GM10847 (cell line): ENCODE data around the gene ANO2.

Experiments
- POLR2A ChIP-seq: IDR thresholded peaks from 2 replicates; pipeline ENCODE4 v1.6.1; 2011; ENCODE audit not compliant: insufficient read length; ENCODE audit errors: extremely low read depth

ANO2 gene

DNA sequence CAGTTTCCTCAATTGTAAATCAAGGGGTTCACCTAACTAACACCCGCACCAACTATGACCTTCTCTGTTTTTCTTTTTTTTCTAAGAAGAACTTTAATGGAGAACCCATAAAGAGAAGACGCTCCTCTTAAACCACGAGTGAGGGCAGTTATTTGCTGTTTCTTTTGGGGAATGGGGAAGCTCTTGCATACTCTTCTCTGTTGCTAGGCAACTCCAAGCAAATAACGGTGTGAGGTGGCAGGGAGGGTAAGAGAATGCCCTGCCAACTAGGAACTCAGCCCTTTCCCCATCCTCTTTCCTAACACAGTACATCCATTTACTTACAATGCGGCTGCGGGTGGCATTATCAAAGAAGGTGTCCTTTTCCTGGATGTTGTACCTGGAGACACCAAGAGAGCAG, 114.9 kb downstream of the ANO2 start:
- no peak for TF ChIP-seq POLR2A

DNA sequence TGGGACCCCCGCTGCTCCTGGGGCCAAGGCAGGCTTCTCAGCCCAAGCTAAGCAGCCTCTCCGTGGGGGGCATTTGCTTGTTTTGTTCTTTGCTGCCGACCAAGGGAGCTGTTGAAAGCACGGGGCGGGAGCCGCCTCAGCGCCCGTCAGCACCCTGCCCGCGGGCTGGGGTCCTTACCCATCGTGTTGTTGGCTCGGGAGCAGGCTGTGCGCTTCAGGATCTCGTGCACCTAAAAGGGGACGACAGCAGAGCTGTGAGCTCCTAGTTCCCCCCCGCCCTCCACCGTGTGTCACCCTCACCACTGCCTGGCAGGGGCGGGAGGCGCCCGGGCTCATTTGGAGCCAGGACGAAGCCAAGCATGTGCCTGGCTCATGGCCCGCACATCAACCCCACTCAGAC, 117.5 kb downstream of the ANO2 start:
- TF ChIP-seq POLR2A = no peak

DNA sequence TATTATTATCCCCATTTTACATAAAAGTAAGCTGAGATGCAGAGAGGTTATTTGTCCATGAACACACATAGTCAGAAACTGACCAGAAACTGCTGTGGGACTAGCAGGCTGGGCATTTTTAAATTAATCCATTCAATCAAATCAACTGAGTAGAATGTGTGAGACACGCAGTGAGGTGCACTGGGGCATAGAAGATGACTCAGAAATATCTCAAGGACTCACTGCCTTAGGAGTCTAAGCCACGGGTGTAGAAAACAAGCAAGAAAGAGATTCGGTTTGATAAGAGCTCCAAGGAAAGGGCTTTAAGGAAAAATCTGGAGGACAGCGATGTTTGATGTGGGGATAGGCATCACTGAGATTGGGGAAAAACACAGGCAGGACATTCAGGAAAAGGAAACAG, 127.8 kb downstream of the ANO2 start:
- TF ChIP-seq POLR2A = no peak

DNA sequence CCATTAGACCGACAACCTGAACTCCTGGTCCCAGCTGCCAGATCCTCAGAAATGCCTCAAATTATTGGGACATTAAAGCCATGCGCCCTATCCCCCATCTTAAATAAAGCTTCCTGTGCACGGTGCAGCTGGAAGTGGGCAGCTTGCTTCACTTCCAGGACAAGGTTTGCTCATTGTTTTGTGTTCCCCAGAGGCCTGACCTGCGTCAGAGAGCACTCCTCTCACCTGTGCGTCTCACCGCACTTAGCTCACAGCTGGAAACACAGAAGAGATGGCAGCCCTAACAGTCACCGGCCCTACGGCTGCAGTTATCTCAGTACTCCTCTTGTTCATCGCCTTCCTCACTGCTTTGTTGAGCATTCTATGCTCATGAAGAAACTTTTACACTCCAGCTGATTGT, 135.5 kb downstream of the ANO2 start:
- TF ChIP-seq POLR2A = no peak

DNA sequence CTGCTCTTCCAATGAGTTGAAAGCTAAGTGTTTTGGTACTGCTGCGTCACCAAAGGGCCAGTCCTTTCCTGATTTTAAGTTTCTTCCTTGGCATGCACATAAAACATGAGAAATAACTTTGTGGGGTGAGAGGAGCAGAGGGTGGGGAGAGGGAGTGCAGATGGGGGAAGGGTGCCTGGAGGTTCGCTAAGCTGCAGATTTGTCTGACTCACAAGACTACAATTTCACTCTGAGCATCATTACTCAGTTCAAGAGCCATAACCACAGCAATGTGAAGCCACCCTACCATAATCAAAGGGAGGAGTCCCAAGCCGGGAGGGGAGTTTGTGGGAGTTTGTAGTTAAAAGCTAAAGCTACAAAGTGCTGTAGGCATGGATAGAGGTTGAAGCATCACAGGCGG, 136.1 kb downstream of the ANO2 start:
- TF ChIP-seq POLR2A = no peak

DNA sequence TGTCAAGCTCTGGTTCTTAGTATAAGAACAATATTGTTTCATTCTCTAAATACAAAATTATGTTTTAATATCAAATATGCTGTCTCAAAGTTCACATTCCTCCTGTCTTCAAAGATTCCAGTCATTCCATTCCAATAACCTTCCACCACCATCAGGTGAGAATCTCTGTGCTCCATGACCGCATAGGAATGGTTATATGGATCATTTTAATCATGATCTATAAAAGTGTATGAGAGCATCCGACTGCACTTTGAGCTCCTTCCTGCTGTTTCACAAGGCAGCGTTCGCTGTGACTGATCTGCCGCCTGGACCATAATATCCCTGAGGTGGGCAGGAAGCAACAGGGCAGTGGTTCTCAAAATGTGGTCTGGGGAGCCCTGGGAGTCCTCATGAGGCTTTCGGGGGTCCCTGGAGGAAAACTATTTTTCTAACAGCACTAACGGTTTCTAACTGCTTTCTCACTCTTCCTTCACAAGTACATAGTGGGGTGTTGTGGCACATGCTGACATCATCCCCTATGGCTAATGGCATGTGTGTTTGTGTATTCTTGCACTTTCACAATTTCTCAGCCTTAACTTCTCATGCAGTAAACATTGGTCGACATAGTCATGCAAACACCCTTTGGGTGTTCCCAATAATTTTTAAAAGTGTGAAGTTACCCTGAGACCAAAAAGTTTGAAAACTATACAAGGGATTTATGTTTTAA, 137.4 kb downstream of the ANO2 start:
- no peak for TF ChIP-seq POLR2A

DNA sequence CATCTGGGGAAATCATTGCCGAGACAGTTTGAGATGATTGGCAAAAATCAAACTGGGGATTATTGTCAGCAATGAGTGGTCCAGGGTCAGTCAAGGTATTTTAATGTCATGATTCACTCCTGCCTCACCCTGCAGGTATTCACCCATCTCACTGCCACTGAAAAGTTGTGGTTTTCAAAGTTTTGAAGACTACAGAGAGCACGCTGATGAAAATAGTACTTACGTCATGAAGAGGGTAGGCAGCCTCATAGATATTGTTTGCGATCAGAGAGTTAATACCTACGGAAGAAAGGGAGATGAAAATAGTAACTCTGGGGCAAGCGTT, 138.0 kb downstream of the ANO2 start:
- no peak for TF ChIP-seq POLR2A

DNA sequence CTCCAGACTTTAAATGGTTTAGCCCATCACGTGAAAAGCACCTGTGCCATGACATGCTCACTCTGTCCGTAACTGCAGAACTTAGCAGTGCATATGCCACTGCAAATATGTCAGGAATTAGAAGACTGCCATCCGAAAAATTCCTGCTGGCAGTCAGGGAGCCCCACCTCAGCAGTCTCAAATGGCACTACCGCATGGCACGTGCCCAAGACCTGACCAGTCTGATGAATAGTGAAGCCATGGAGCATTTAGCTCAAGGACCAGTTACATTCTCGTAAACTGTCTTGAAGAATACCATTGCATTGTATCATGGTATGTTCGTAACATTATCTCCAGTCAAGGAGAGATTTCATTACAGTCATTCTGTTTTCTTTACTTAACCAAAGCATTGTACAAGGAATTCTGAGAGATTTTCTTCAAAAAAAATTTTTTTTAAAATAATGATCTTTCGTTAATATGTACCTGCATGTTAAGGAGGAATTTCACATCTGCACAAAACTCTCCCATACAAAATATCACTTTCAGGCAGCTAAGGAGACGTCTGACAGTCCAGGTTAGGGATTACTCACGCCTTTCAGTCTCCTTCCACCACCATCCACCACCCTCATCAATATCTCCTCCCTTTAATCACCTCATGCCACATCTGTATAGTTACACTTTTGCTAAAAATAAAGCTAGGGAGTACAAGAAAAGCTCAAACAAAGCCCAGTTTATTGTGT, 138.5 kb downstream of the ANO2 start:
- TF ChIP-seq POLR2A = no peak

DNA sequence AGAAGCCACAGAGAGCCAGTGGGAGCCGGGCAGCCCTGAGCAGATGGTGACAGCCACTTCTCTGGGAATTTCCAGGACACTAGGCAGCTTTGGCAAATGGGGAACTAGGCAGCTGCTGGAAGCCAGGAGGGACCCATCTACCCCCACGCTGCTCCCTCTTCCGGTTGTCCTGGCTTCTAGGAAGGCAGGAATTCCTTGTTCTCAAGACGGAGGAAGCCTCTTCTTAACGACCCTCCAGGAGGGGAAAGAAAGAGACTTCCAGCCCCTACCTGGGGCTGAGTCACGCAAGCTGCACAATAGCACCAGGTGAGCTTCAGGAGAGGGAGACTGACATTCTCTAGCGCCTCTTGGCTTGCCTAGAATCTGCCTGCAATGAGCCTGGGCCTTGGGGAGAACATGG, 141.5 kb downstream of the ANO2 start:
- TF ChIP-seq POLR2A = no peak

DNA sequence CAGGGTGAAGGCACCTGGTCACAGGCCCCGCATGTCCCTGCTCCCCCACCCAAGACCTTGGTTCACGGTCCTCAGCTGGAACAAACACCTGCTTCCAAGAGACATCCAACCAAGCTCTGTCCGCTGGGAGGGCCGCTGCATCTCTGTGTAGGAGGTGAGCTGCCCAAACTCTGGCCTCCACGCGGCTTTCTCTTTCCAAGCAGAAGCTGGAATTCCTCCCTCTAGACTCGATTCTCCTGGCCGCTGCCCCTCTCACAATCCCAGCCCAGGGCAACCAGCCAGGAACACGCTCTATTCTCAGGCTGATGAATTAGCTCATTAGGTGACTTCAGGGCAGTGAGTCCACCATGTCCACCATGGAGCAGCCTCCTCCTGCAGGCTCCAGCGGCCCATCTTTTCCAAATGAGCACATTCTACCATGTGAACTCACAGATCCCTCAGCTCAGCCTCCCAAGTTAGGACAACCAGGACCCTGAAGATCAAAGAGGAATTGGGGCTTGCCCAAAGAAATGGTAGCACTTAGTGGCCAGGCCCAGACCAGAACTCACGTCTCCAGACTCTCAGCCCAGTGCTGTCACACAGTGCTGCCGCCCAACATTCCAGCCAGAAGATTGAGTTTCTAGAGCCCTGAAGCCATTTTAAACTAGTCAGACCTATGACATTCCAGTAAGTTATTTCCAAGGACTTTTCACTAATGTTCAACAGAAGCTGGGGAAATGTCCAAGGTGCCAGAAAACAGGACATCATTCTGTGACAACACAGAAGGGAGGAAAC, 146.6 kb downstream of the ANO2 start:
- no peak for TF ChIP-seq POLR2A

DNA sequence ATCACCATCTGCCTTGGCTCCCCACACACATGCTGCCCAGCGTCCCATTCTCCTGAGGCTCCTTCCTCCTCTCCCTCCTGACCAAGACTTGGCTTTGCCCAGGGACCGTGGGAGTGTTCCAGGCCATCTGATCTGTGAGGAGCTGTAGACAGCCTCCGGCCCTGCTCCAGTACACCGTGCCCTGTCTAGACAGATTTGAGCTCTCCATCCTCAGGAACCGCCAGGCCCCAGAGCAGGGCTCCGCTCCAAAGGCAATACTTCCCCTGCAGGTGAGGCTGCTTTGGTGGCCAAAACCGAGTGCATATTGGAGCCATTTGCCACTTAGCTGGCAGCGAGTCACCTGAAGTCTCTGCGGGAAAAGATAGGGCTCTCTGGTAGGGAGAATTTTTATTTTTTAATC, 147.4 kb downstream of the ANO2 start:
- no peak for TF ChIP-seq POLR2A

DNA sequence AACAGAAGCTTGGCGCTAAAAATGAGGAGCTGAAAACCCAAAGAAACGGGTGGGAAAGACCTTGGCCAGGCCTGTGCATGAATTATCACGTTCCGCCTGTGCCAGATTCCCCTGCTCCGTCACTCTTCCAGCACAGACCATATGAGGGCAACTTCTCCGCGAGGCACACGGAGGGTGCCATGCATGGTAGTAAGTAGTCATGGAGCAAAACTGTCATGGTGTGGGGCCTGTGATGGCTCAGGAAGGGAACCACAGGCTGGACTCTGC, 148.2 kb downstream of the ANO2 start:
- TF ChIP-seq POLR2A = no peak

DNA sequence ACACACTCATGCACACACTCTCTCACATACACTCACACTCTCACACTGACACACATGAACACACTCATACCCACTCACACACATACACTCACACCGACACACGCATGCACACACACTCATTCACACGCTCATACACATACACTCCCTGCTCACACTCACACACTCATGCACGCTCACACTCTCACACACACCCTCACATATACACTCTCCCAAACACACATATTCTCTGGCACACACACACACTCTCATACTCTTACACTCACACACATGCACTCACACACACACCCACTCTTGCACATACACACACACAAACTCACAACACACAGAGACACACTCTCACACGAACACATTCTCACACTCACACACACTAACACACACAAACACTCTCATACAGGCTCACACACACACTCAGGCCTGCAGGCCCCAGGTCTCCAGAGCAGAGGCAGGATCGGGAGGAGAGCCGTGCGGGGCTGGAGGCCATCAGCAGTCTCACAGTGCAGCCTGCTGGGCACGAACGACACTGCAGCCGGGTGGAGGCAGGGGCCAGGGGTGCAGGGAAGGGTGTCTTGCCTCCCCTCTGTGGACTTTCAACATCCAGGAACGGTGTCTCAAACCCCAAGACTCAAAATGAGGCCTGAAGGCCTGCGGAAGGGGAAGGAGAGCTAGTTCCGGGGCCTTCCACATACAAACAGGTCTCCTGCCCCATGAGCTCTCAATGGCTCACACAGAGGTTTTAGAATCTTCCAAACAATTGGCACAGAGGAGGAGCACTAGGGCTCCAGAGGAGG, 148.7 kb downstream of the ANO2 start:
- TF ChIP-seq POLR2A = no peak

DNA sequence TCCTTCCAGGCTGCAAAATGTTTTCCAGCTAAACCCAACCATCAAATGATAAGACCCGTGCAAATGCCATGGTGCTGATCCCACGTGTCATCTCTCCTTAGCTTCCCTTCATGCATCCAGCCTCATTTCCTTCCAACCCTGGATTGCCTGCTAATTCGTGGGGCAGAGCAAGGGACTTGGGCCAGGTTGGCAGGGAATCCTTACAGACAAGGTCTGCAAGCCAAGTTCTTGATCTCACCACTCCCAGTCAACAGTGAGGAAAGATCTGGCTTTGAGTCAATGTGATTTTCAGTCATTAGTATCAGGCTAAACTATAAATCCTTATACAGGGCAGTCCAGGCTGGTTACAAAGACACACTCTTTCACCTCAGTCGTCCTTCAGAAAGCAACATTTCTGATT, 150.9 kb downstream of the ANO2 start:
- no peak for TF ChIP-seq POLR2A

DNA sequence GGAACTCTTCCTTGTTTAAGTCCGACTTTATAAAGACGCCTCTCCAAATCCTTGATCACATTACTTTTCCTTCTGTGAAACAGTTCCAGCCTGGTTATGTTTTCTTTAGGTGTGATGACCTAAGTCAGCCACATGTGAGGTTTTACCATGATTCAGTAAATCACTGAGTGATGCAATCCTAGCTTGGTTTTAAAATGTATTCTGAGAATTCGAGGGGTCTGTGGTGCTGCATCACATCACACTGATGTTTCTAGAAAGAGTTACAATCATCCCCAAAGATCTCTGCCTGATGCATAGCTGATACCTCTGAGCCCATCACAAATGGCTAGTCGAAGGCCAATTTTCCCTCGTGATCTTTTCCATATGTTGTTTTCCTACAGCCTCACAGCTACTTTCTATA, 152.7 kb downstream of the ANO2 start:
- TF ChIP-seq POLR2A = no peak

DNA sequence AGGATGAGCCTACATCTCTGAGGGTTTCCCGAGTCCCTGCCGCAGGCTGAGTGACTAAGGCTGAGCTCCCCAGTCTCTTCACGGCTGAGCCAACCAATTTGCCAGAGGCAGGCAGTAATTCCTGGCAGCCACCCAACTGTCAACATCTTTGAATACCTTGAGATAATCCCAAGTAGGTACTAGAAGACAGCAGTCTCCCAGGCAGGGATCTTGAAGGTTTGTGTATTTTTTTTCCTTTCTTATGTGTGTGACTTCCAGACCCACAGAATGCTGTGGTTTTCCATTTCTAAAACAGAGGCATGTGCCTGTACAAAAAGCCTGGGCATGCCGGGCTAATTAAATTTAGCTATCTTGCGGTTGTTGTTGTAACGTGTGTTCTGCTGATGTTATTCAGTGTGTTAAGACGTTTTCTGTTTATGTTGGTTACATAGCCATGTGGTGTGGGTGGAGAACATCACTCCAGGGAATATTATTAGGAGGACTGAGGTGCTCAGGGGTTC, 155.5 kb downstream of the ANO2 start:
- no peak for TF ChIP-seq POLR2A
